NB4 (cell line): ENCODE data around the gene WTIP.
"Not testable (repeated sequence)": the region's sequence is repeated elsewhere in the genome, so short reads cannot be mapped to it uniquely, and the experiment has no call there.

Experiments used
- DNase-seq: peaks from one replicate; pipeline ENCODE4 v3.0.0; 2010; ENCODE audit warnings: low read depth
- H3K4me3 ChIP-seq: one replicate; pipeline ENCODE4 v1.5.1; 2011; ENCODE audit warnings: mild to moderate bottlenecking, low read depth, low read length, moderate library complexity
- CTCF ChIP-seq: IDR thresholded peaks from one replicate; pipeline ENCODE4 v1.5.1; 2012; ENCODE audit warnings: low read depth, low read length
- MAX ChIP-seq: IDR thresholded peaks from 2 replicates; pipeline ENCODE4 v1.6.1; 2011; ENCODE audit warnings: low read depth, low read length
- MYC ChIP-seq: IDR thresholded peaks from 2 replicates; pipeline ENCODE4 v1.6.1; 2011; ENCODE audit warnings: low read depth, low read length
- POLR2A ChIP-seq: IDR thresholded peaks from 2 replicates; pipeline ENCODE4 v1.6.1; 2011; ENCODE audit warnings: mild to moderate bottlenecking; ENCODE audit not compliant: insufficient read length; ENCODE audit errors: extremely low read depth

WTIP gene

GRCh38 chr19:34454685-34455084 lies 26.9 kb upstream of the WTIP start:
- DNase-seq: no peak
- no peak for TF ChIP-seq CTCF
- no peak for TF ChIP-seq POLR2A
- no peak for TF ChIP-seq MAX
- TF ChIP-seq MYC: no peak
- H3K4me3 ChIP-seq: no peak overlapping the region

- H3K4me3 ChIP-seq, DNase-seq: not testable (repeated sequence)
These were observed 25.6 kb upstream of the WTIP start for GRCh38 chr19:34455783-34456480.

GRCh38 chr19:34457446-34457845 lies 24.1 kb upstream of the WTIP start:
- no peak for TF ChIP-seq MAX
- TF ChIP-seq POLR2A: no peak
- no peak for TF ChIP-seq CTCF
- TF ChIP-seq MYC: no peak
- DNase-seq: no peak
- no peak overlapping the region for H3K4me3 ChIP-seq

- no peak for DNase-seq
- no peak overlapping the region for H3K4me3 ChIP-seq
- no peak for TF ChIP-seq CTCF
- no peak for TF ChIP-seq MAX
- TF ChIP-seq POLR2A: no peak
- TF ChIP-seq MYC: no peak
These were observed 22.9 kb upstream of the WTIP start for GRCh38 chr19:34458677-34459076.

- no peak for DNase-seq
- TF ChIP-seq MAX (no peak), MYC (no peak), CTCF (no peak), POLR2A (no peak)
- H3K4me3 ChIP-seq: no peak overlapping the region
These were observed 21.9 kb upstream of the WTIP start for GRCh38 chr19:34459614-34460013.

- no peak for TF ChIP-seq MAX
- TF ChIP-seq POLR2A: no peak
- TF ChIP-seq CTCF: no peak
- no peak for TF ChIP-seq MYC
- no peak overlapping the region for H3K4me3 ChIP-seq
- DNase-seq: no peak
These were observed 20.0 kb upstream of the WTIP start for GRCh38 chr19:34461375-34462100.

GRCh38 chr19:34464785-34465184 lies 16.8 kb upstream of the WTIP start:
- not testable (repeated sequence) for H3K4me3 ChIP-seq, DNase-seq
